Memory B cell (primary cell): ENCODE data around the gene MARK2.

Experiments
- ATAC-seq: fragments of 150-1000 bp; cut with Tn5 transposase; 2 replicates; pipeline ENCODE4 v1.10.0; 2021; ENCODE audit warnings: low read depth, mild to moderate bottlenecking, moderate library complexity
- DNase-seq, 2 donors: peaks; one replicate each; pipeline ENCODE4 v3.0.0; 2022; ENCODE audit warnings: low spot score in 2 of 2
- H3K27ac Mint-ChIP-seq: one replicate; pipeline ENCODE4 v1.8.0; 2022; ENCODE audit warnings: mild to moderate bottlenecking, moderate library complexity, mixed read lengths
- H3K27me3 Mint-ChIP-seq: one replicate; pipeline ENCODE4 v1.8.0; 2022; ENCODE audit warnings: mixed read lengths
- H3K36me3 Mint-ChIP-seq: one replicate; pipeline ENCODE4 v1.8.0; 2022; ENCODE audit warnings: mild to moderate bottlenecking, mixed read lengths
- H3K4me1 Mint-ChIP-seq: one replicate; pipeline ENCODE4 v1.8.0; 2022; ENCODE audit warnings: mixed read lengths
- H3K4me3 Mint-ChIP-seq: one replicate; pipeline ENCODE4 v1.8.0; 2022; ENCODE audit warnings: mild to moderate bottlenecking, moderate library complexity, mixed read lengths
- H3K9me3 Mint-ChIP-seq: one replicate; pipeline ENCODE4 v1.8.0; 2022; ENCODE audit warnings: mixed read lengths

MARK2 gene

GRCh38 chr11:63938479-63939396 is 99.8 kb downstream of the MARK2 start, which contains the start of gene NAA40:
TSS of gene NAA40 (plus strand) at chr11:63939002. CDS start at chr11:63939097, 95 bp downstream.
- H3K36me3 Mint-ChIP-seq: peaks cover 2% of the 10 kb centered on the region
- peak within 1 kb of the TSS; percentile 95 for H3K4me3 Mint-ChIP-seq
- peaks cover 24% of the 10 kb centered on the region for H3K4me1 Mint-ChIP-seq
- no peaks in the 10 kb centered on the region for H3K9me3 Mint-ChIP-seq
- H3K27me3 Mint-ChIP-seq: no peaks in the 10 kb centered on the region
- DNase-seq (peak; percentile 84 to 92), ATAC-seq (peak; percentile 87)
- H3K27ac Mint-ChIP-seq: peak within 1 kb of the TSS; percentile 85

- peak overlapping the region; percentile 95 for H3K4me3 Mint-ChIP-seq
- ATAC-seq: no peak
- H3K4me1 Mint-ChIP-seq: peaks cover 27% of the 10 kb centered on the region
- H3K27ac Mint-ChIP-seq: peak overlapping the region; percentile 76
- no peak for DNase-seq
- H3K9me3 Mint-ChIP-seq: no peaks in the 10 kb centered on the region
- no peaks in the 10 kb centered on the region for H3K27me3 Mint-ChIP-seq
- H3K36me3 Mint-ChIP-seq: peaks cover 2% of the 10 kb centered on the region
These were observed 100.5 kb downstream of the MARK2 start for GRCh38 chr11:63939397-63939891.

GRCh38 chr11:63940786-63941185 is 101.9 kb downstream of the MARK2 start:
- DNase-seq (no peak), ATAC-seq (peak; percentile 15)
- H3K9me3 Mint-ChIP-seq: no peaks in the 10 kb centered on the region
- peaks cover 27% of the 10 kb centered on the region for H3K4me1 Mint-ChIP-seq
- no peaks in the 10 kb centered on the region for H3K27me3 Mint-ChIP-seq
- peak overlapping the region; percentile 73 for H3K4me3 Mint-ChIP-seq
- peak overlapping the region; percentile 87 for H3K27ac Mint-ChIP-seq
- H3K36me3 Mint-ChIP-seq: peaks cover 2% of the 10 kb centered on the region

- DNase-seq (no peak), ATAC-seq (no peak)
- Mint-ChIP-seq H3K27ac (peak overlapping the region; percentile 87), H3K27me3 (no peaks in the 10 kb centered on the region), H3K9me3 (no peaks in the 10 kb centered on the region), H3K4me3 (no peak overlapping the region), H3K36me3 (peaks cover 2% of the 10 kb centered on the region), H3K4me1 (peaks cover 26% of the 10 kb centered on the region)
These were observed 103.0 kb downstream of the MARK2 start for GRCh38 chr11:63941901-63942300.

GRCh38 chr11:63942803-63943202 is 103.9 kb downstream of the MARK2 start:
- peaks cover 26% of the 10 kb centered on the region for H3K4me1 Mint-ChIP-seq
- no peaks in the 10 kb centered on the region for H3K27me3 Mint-ChIP-seq
- H3K27ac Mint-ChIP-seq: no peak overlapping the region
- no peak overlapping the region for H3K4me3 Mint-ChIP-seq
- ATAC-seq (no peak), DNase-seq (no peak)
- no peaks in the 10 kb centered on the region for H3K9me3 Mint-ChIP-seq
- peaks cover 2% of the 10 kb centered on the region for H3K36me3 Mint-ChIP-seq

GRCh38 chr11:63944987-63945386 is 106.1 kb downstream of the MARK2 start:
- peaks cover 2% of the 10 kb centered on the region for H3K36me3 Mint-ChIP-seq
- H3K9me3 Mint-ChIP-seq: no peaks in the 10 kb centered on the region
- no peak overlapping the region for H3K4me3 Mint-ChIP-seq
- no peak overlapping the region for H3K27ac Mint-ChIP-seq
- DNase-seq: no peak
- H3K4me1 Mint-ChIP-seq: peaks cover 18% of the 10 kb centered on the region
- no peak for ATAC-seq
- no peaks in the 10 kb centered on the region for H3K27me3 Mint-ChIP-seq

GRCh38 chr11:63945477-63946163 is 106.7 kb downstream of the MARK2 start:
- DNase-seq (peak; percentile 31 to 33), ATAC-seq (peak; percentile 71)
- Mint-ChIP-seq H3K27me3 (no peaks in the 10 kb centered on the region), H3K9me3 (no peaks in the 10 kb centered on the region), H3K4me3 (no peak overlapping the region), H3K36me3 (peaks cover 2% of the 10 kb centered on the region), H3K4me1 (peaks cover 14% of the 10 kb centered on the region), H3K27ac (no peak overlapping the region)

- Mint-ChIP-seq H3K4me3 (peak overlapping the region; percentile 24), H3K4me1 (peaks cover 13% of the 10 kb centered on the region), H3K36me3 (peaks cover 21% of the 10 kb centered on the region), H3K27ac (peak overlapping the region; percentile 26), H3K27me3 (no peaks in the 10 kb centered on the region), H3K9me3 (no peaks in the 10 kb centered on the region)
- peak; percentile 24 for ATAC-seq
- DNase-seq: no peak
These were observed 113.0 kb downstream of the MARK2 start for GRCh38 chr11:63951779-63952536.

GRCh38 chr11:63952570-63952969 is 113.7 kb downstream of the MARK2 start:
- Mint-ChIP-seq H3K4me1 (peaks cover 13% of the 10 kb centered on the region), H3K36me3 (peaks cover 21% of the 10 kb centered on the region), H3K27ac (no peak overlapping the region), H3K9me3 (no peaks in the 10 kb centered on the region), H3K27me3 (no peaks in the 10 kb centered on the region), H3K4me3 (no peak overlapping the region)
- DNase-seq (no peak), ATAC-seq (no peak)

- ATAC-seq: no peak
- no peak overlapping the region for H3K27ac Mint-ChIP-seq
- H3K9me3 Mint-ChIP-seq: no peaks in the 10 kb centered on the region
- no peaks in the 10 kb centered on the region for H3K27me3 Mint-ChIP-seq
- H3K4me1 Mint-ChIP-seq: peaks cover 2% of the 10 kb centered on the region
- no peak overlapping the region for H3K4me3 Mint-ChIP-seq
- no peak for DNase-seq
- H3K36me3 Mint-ChIP-seq: peaks cover 19% of the 10 kb centered on the region
These were observed 119.1 kb downstream of the MARK2 start for GRCh38 chr11:63958008-63958407.
